Measurements from ENCODE around the gene OBSCN. TPM values are rescaled to one million over a fixed set of nuclear protein-coding genes. Genes with fewer than 3 reads are reported as not detected.
A peak's percentile ranks its signal among the peaks of the same experiment; 100 is the strongest.

Gene OBSCN
- total RNA-seq, 1 experiment from 2014 or later, result 33.3 TPM

DNA sequence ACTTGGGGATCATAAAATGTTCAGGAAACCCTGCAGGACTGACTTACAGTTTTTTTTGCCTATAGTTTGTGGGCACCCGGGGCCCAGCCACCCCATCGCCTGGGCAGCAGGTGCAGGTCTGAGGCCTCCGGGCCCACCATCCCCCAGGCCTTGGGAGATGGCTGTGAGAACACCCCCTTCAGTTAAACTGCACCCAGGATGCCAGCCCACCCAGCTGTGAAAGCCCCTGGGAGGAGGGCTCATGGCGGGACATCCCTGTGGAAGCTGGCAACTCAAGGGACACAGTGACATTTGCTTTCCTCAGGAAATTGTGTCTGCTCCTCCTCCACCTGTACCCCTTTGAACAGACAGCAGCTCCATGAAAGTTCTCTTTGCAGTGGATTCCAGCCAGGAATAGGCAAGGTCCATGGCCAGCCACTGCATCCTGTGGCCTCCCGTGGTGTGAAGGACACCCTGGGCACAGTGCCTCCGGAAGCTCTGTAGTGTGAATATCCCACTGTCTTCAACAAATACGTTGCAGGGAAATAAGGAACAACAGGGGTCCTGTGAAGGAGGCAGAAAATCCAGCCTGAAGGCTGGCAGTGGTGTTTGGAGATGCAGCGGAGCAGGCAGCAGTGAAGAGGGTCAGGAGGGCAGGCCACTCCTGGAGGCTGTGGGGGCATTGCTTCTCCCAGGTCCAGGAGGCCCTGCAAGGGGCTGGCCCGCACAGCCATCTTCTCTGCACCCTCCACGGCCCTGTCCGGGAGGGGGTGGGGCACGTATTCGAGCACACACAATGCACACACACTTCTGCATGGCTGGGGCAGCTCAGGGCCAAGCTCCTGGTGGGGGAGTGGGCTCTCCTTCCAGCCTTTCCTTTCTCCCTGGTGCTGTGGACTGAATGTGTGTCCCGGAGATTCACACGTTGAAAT, 2.1 kb upstream of the OBSCN start:
- Histone ChIP-seq H3K4me2 (ENCODE audit: insufficient read depth, insufficient read length, low read length) (no peak overlapping the region), H3K27ac (ENCODE audit: insufficient read length, low read depth, low read length) (no peak overlapping the region), H3K9ac (ENCODE audit: extremely low read depth, insufficient read length, low read length) (no peak overlapping the region), H3K23me2 (ENCODE audit: insufficient read length, low read depth, low read length, poor library complexity, severe bottlenecking) (no peaks in the 10 kb centered on the region), H2BK5ac (ENCODE audit: insufficient read length, low read length) (no peak overlapping the region), H3K9me3 (ENCODE audit: control insufficient read depth, low read depth, low read length) (no peaks in the 10 kb centered on the region), H2AK5ac (ENCODE audit: insufficient read length, low read length) (no peak overlapping the region), H3K79me2 (ENCODE audit: insufficient read depth, low read length) (no peaks in the 10 kb centered on the region), H3K79me1 (ENCODE audit: insufficient read depth, low read depth, low read length, poor library complexity, severe bottlenecking) (no peaks in the 10 kb centered on the region), H2BK20ac (ENCODE audit: low read depth, low read length, poor library complexity, severe bottlenecking) (no peak overlapping the region), H2BK120ac (ENCODE audit: low read depth, low read length, poor library complexity, severe bottlenecking) (no peak overlapping the region), H3K18ac (ENCODE audit: insufficient read length, low read depth, low read length) (no peak overlapping the region), H4K91ac (ENCODE audit: insufficient read length, low read depth, low read length) (no peak overlapping the region), H4K8ac (replicated peaks; ENCODE audit: insufficient read length, low read depth, low read length) (no peak overlapping the region), H3K4me1 (ENCODE audit: insufficient read depth, low read length) (no peaks in the 10 kb centered on the region), H3K23ac (ENCODE audit: insufficient read length, low read depth, low read length) (no peak overlapping the region), H3K27me3 (ENCODE audit: insufficient read depth, low read length) (no peaks in the 10 kb centered on the region; the same call in 1 of the 2 replicates), H3K56ac (ENCODE audit: insufficient read length, low read depth, low read length) (no peak overlapping the region), H4K5ac (ENCODE audit: insufficient read length, low read depth, low read length) (no peak overlapping the region), H3K14ac (ENCODE audit: insufficient read depth, low read length) (no peak overlapping the region), H3K4ac (ENCODE audit: low read depth, low read length) (no peak overlapping the region), H2BK15ac (ENCODE audit: low read depth, low read length) (no peak overlapping the region), H2BK12ac (ENCODE audit: insufficient read length, low read depth, low read length) (no peak overlapping the region), H2AFZ (ENCODE audit: low read length) (no peak overlapping the region), H3T11ph (ENCODE audit: low read length) (no peak overlapping the region), H4K20me1 (ENCODE audit: control insufficient read depth, insufficient read depth, insufficient read length) (no peaks in the 10 kb centered on the region)
- H3K4me3 Mint-ChIP-seq, result no peak overlapping the region; a peak in 1 of 5 replicates
- H3K36me3 Mint-ChIP-seq (ENCODE audit: insufficient read depth in 1 of 3, low read depth in 3 of 3), result peaks cover 0 to 1% (median 0%) of the 10 kb centered on the region in 3 experiments; a peak in 2 of 7 replicates
- peak; percentile 20 for DNase-seq
- TF ChIP-seq, protein P1, sequence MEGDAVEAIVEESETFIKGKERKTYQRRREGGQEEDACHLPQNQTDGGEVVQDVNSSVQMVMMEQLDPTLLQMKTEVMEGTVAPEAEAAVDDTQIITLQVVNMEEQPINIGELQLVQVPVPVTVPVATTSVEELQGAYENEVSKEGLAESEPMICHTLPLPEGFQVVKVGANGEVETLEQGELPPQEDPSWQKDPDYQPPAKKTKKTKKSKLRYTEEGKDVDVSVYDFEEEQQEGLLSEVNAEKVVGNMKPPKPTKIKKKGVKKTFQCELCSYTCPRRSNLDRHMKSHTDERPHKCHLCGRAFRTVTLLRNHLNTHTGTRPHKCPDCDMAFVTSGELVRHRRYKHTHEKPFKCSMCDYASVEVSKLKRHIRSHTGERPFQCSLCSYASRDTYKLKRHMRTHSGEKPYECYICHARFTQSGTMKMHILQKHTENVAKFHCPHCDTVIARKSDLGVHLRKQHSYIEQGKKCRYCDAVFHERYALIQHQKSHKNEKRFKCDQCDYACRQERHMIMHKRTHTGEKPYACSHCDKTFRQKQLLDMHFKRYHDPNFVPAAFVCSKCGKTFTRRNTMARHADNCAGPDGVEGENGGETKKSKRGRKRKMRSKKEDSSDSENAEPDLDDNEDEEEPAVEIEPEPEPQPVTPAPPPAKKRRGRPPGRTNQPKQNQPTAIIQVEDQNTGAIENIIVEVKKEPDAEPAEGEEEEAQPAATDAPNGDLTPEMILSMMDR (conservative IDR thresholded peaks at IDR 0.05), result no peak
- H3K9me3 Mint-ChIP-seq, result peaks cover 0 to 2% of the 10 kb centered on the region in 2 experiments; a peak in 1 of 5 replicates
- no CpG with 5 or more reads among the region's 15 CpGs for WGBS (ENCODE audit: extremely low coverage, insufficient read length, low lambda C conversion rate)
- no peak overlapping the region for H3K27ac Mint-ChIP-seq
- H3K27me3 Mint-ChIP-seq (ENCODE audit: low read depth), result peaks cover 44% of the 10 kb centered on the region
- H3K4me1 Mint-ChIP-seq, result peaks cover 2% of the 10 kb centered on the region in 2 experiments; a peak in 2 of 4 replicates

All from H9 (cell line).